HepG2 (cell line): Measurements from ENCODE around the gene TMEM131. TPM values are rescaled to one million over a fixed set of nuclear protein-coding genes. Genes with fewer than 3 reads are reported as not detected.

Source experiments
- ATAC-seq: fragments of 200-7000 bp; cut with Tn5 transposase; 3 replicates; pipeline ENCODE4 v1.9.1; 2020; ENCODE audit warnings: mild to moderate bottlenecking, moderate library complexity
- BruUV-seq: library from RNA; stranded (reverse); fragments of 400-500 nt; replicated peaks from 2 replicates; lab custom pipeline; 2021; lab: Mats Ljungman, UMichigan
- CTCF ChIA-PET: fragments of 300-600 bp; formaldehyde crosslinking; extraction: SDS; loops from one replicate; lab custom pipeline; 2021; ENCODE audit warnings: low total read pairs, inconsistent platforms, low intra/inter-chr PET ratio; lab: Yijun Ruan, JAX
- POLR2A ChIA-PET: fragments of 350-600 bp; sonication (Branson Sonifier 250); formaldehyde crosslinking; loops from one replicate; lab custom pipeline; 2020; ENCODE audit warnings: antibody characterized with exemption, inconsistent platforms; lab: Yijun Ruan, JAX
- DNase-seq: peaks from one replicate; pipeline ENCODE4 v3.0.0-alpha.2; 2015; ENCODE audit warnings: low spot score
- FAIRE-seq: peaks from 3 replicates; lab custom pipeline; 2011; peaks lifted over from hg19 to GRCh38; lab: Jason Lieb, UNC
- H2AFZ ChIP-seq: one replicate; pipeline ENCODE4 v1.6.1; 2011; ENCODE audit warnings: low read length, inconsistent platforms
- H3K27ac ChIP-seq: fragments of 300-600 bp; 3 replicates; pipeline ENCODE4 v1.8.0; 2011; ENCODE audit warnings: mixed run types, mild to moderate bottlenecking, mixed read lengths, low read length, inconsistent platforms; ENCODE audit not compliant: insufficient read depth; ENCODE audit errors: extremely low read length
- H3K27me3 ChIP-seq, 2 experiments: fragments of 200-600 bp in 1 of 2; 2 replicates in 1 of 2; 3 replicates in 1 of 2; pipeline versions ENCODE4 v1.6.0 to v1.8.0; 2011; ENCODE audit warnings: low read length in 2 of 2, mild to moderate bottlenecking in 2 of 2, moderate library complexity in 2 of 2, inconsistent platforms in 1 of 2; ENCODE audit not compliant: insufficient read depth in 2 of 2, control insufficient read depth in 1 of 2
- H3K36me3 ChIP-seq, 2 experiments: fragments of 200-600 bp in 1 of 2; replicated peaks in 1 of 2; 2 replicates in 1 of 2; 3 replicates in 1 of 2; pipeline versions ENCODE4 v1.5.1 to v1.8.0; 2011; ENCODE audit warnings: low read length in 2 of 2, inconsistent platforms in 1 of 2; ENCODE audit not compliant: insufficient read depth in 2 of 2, control insufficient read depth in 1 of 2
- H3K4me1 ChIP-seq: 2 replicates; pipeline ENCODE4 v1.5.1; 2012; ENCODE audit warnings: low read length, inconsistent platforms; ENCODE audit not compliant: insufficient read depth
- H3K4me2 ChIP-seq: 2 replicates; pipeline ENCODE4 v1.6.0; 2011; ENCODE audit warnings: low read depth, low read length, inconsistent platforms
- H3K4me3 ChIP-seq, 3 experiments: fragments of 200-600 bp in 1 of 3; sonication (generic), shearing (Covaris generic) in 1 of 3; replicated peaks in 1 of 3; 2 replicates each; pipeline ENCODE4 v1.5.1; 2011 to 2016; ENCODE audit warnings: low read length in 3 of 3, inconsistent platforms in 2 of 3, low read depth in 2 of 3, mild to moderate bottlenecking in 2 of 3, control low read depth in 1 of 3, mixed read lengths in 1 of 3; ENCODE audit not compliant: insufficient read depth in 1 of 3
- H3K79me2 ChIP-seq: one replicate; pipeline ENCODE4 v1.6.1; 2011; ENCODE audit warnings: low read length, inconsistent platforms; ENCODE audit not compliant: insufficient read depth
- H3K9ac ChIP-seq: 2 replicates; pipeline ENCODE4 v1.6.0; 2011; ENCODE audit warnings: mild to moderate bottlenecking, low read depth, low read length, inconsistent platforms; ENCODE audit not compliant: insufficient read depth
- H3K9me3 ChIP-seq: 2 replicates; pipeline ENCODE4 v1.5.1; 2012; ENCODE audit warnings: mild to moderate bottlenecking, low read length
- H4K20me1 ChIP-seq: 2 replicates; pipeline ENCODE4 v1.6.0; 2011; ENCODE audit warnings: inconsistent platforms, mild to moderate bottlenecking, low read length, moderate library complexity; ENCODE audit not compliant: insufficient read depth
- CC2D1A ChIP-seq: sonication (generic); formaldehyde crosslinking; IDR thresholded peaks from 2 replicates; pipeline ENCODE4 v1.8.1; 2023; ENCODE audit warnings: mild to moderate bottlenecking, missing genetic modification reagents
- EP300 ChIP-seq, 3 experiments: sonication (generic) in 1 of 3; formaldehyde crosslinking in 1 of 3; IDR thresholded peaks; 2 replicates each; pipeline versions ENCODE4 v1.5.1 to v1.6.1; 2011 to 2020; ENCODE audit warnings: low read depth in 2 of 3, low read length in 2 of 3, borderline replicate concordance in 1 of 3, improper control_type of control experiment in 1 of 3, mild to moderate bottlenecking in 1 of 3, missing genetic modification reagents in 1 of 3, moderate library complexity in 1 of 3
- ESRRA ChIP-seq: sonication (generic); formaldehyde crosslinking; IDR thresholded peaks from 2 replicates; pipeline ENCODE4 v1.5.1; 2020; ENCODE audit warnings: mild to moderate bottlenecking, low read depth, missing genetic modification reagents
- HCFC1 ChIP-seq: fragments of 150-350 bp; IDR thresholded peaks from 2 replicates; pipeline ENCODE4 v1.6.1; 2014; ENCODE audit warnings: low read depth, low read length
- MTF1 ChIP-seq: sonication (generic); formaldehyde crosslinking; IDR thresholded peaks from 2 replicates; pipeline ENCODE4 v1.5.0; 2020; ENCODE audit warnings: missing genetic modification reagents
- NFYB ChIP-seq: sonication (generic); formaldehyde crosslinking; IDR thresholded peaks from 2 replicates; pipeline ENCODE4 v1.4.0; 2020; ENCODE audit warnings: missing genetic modification reagents
- TAF15 ChIP-seq: fragments of 200-400 bp; formaldehyde crosslinking; IDR thresholded peaks from one replicate; pipeline ENCODE4 v1.6.1; 2018; ENCODE audit warnings: mild to moderate bottlenecking, low read depth, low read length; ENCODE audit not compliant: poor library complexity, severe bottlenecking
- ZFY ChIP-seq: sonication (generic); formaldehyde crosslinking; IDR thresholded peaks from 2 replicates; pipeline ENCODE4 v1.4.0; 2020; ENCODE audit warnings: missing genetic modification reagents
- ZNF205 ChIP-seq: IDR thresholded peaks from 2 replicates; pipeline ENCODE4 v1.6.1; 2018; ENCODE audit warnings: missing biosample characterization, missing genetic modification reagents
- ZNF354B ChIP-seq: sonication (generic); formaldehyde crosslinking; IDR thresholded peaks from 2 replicates; pipeline ENCODE4 v1.8.0; 2022; ENCODE audit warnings: mild to moderate bottlenecking, missing genetic modification reagents
- ZNF569 ChIP-seq: sonication (generic); formaldehyde crosslinking; IDR thresholded peaks from 2 replicates; pipeline ENCODE4 v1.5.0; 2020; ENCODE audit warnings: mild to moderate bottlenecking, missing genetic modification reagents, moderate library complexity, borderline replicate concordance
- ZNF615 ChIP-seq: sonication (generic); formaldehyde crosslinking; IDR thresholded peaks from 2 replicates; pipeline ENCODE4 v1.5.0; 2020; ENCODE audit warnings: mild to moderate bottlenecking, missing genetic modification reagents, borderline replicate concordance
- ZNF792 ChIP-seq: IDR thresholded peaks from 2 replicates; pipeline ENCODE4 v1.6.1; 2016
- ZSCAN25 ChIP-seq: sonication (generic); formaldehyde crosslinking; IDR thresholded peaks from 2 replicates; pipeline ENCODE4 v1.8.0; 2022; ENCODE audit warnings: mild to moderate bottlenecking, missing genetic modification reagents
- ZSCAN9 ChIP-seq: IDR thresholded peaks from 2 replicates; pipeline ENCODE4 v1.6.1; 2016; ENCODE audit warnings: borderline replicate concordance
- WGBS: methylation state at CpG from one replicate; pipeline ENCODE4 v1.1.6; 2017; ENCODE audit warnings: low lambda C conversion rate; 5-methylcytosine and 5-hydroxymethylcytosine counted together
- in situ Hi-C: cut with HindIII; loops from 2 replicates; pipeline ENCODE4 v1.10.0; 2017; ENCODE audit warnings: low pct_unique_long_range_greater_than_20kb; ENCODE audit not compliant: extremely low pct_ligation_motif_present
- intact Hi-C: fragments of 100-400 bp; cut with micrococcal nuclease; formaldehyde crosslinking; loops from one replicate; pipeline ENCODE4 v1.10.0; 2022; ENCODE audit not compliant: unreplicated experiment
- polyA plus RNA-seq, 8 experiments: library from polyadenylated mRNA; depleted of rRNA in 3 of 8; stranded (reverse) in 7 of 8; unstranded in 1 of 8; fragments of >200 nt; fragmentation: Illumina TruSeq in 4 of 8; extraction: Trizol in 4 of 8; gene quantifications; 2 replicates each; pipeline versions ENCODE4 v1.2.1 to v1.2.3, GENCODE V29; 2011 to 2016; ENCODE audit warnings: low read depth in 4 of 8, missing spikeins in 1 of 8, mixed read lengths in 1 of 8; ENCODE audit not compliant: insufficient read depth in 1 of 8
- total RNA-seq, 5 experiments: library from RNA; depleted of rRNA; stranded (reverse); fragments of >200 nt; fragmentation: Illumina TruSeq; extraction: Trizol; gene quantifications; 2 replicates each; pipeline ENCODE4 v1.2.3, GENCODE V29; 2016; ENCODE audit warnings: low read depth in 1 of 5
- TF ChIP-seq, protein P1 (sequence below): sonication (generic); formaldehyde crosslinking; IDR thresholded peaks from 2 replicates; pipeline ENCODE4 v1.8.0; 2022; ENCODE audit warnings: missing genetic modification reagents, mild to moderate bottlenecking, moderate library complexity, borderline replicate concordance
- TF ChIP-seq, protein P2 (sequence below): sonication (generic); formaldehyde crosslinking; IDR thresholded peaks from 2 replicates; pipeline ENCODE4 v1.8.1; 2023; ENCODE audit warnings: missing genetic modification reagents, inconsistent platforms, borderline replicate concordance
- TF ChIP-seq, protein P3 (sequence below), 2 experiments: sonication (generic) in 1 of 2; formaldehyde crosslinking in 1 of 2; IDR thresholded peaks; 2 replicates each; pipeline versions ENCODE4 v1.5.1 to v1.6.1; 2011 to 2020; ENCODE audit warnings: borderline replicate concordance in 1 of 2, low read depth in 1 of 2, low read length in 1 of 2, mild to moderate bottlenecking in 1 of 2, missing genetic modification reagents in 1 of 2, moderate library complexity in 1 of 2

TMEM131 gene
- total and polyA plus RNA-seq, 2 of the 13 experiments (the other 11 are each of a cell fraction or from before 2014, with no cell fraction given) = 17.9 to 19.5 TPM

DNA sequence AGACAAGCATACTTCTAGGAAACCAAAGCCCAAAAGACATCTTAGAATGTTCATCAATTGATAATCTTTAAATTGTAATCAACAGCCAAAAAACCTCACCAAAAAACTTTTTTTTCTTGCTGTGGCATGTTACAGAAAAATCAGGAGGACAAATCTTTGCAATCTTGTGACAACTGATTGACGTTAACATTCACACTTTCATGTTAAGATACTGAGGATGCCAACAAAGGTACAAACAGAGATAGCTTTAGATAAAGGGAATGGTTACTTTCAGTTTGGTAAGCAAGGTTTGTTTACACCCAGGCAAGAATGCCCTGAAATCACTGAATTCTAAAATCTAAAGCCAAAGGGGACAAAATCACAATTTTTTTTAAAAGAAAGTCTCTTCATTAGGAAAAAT lies 190.0 kb downstream of the TMEM131 start:
- H3K27ac ChIP-seq = no peak overlapping the region
- no peaks in the 10 kb centered on the region for H3K79me2 ChIP-seq
- CTCF ChIA-PET = interaction anchor here (3.0 to 3.7 kb wide), 2 partner anchors 464 to 579 kb away, joined by 14 to 31 read pairs; no protein-coding TSS in a partner anchor
- DNase-seq = no peak
- H3K9ac ChIP-seq = no peak overlapping the region
- no peaks in the 10 kb centered on the region for H4K20me1 ChIP-seq
- no peak overlapping the region for H3K4me2 ChIP-seq
- WGBS = 98% methylated on average over 1 of the region's 1 CpG
- H2AFZ ChIP-seq = no peak overlapping the region
- H3K4me1 ChIP-seq = no peaks in the 10 kb centered on the region
- intact Hi-C loops (loop anchor here (1.0 to 2.0 kb wide), 3 partner anchors 189 to 580 kb away; partner anchors contain the start of gene TMEM131), in situ Hi-C loops (loop anchor here (5.0 to 10.0 kb wide), 3 partner anchors 349 to 577 kb away; no protein-coding TSS in a partner anchor)
- POLR2A ChIA-PET = no interaction called here
- FAIRE-seq = no peak
- no peak overlapping the region for H3K4me3 ChIP-seq
- no peaks in the 10 kb centered on the region for H3K9me3 ChIP-seq
- no TSS peak for BruUV-seq
- peaks cover 13 to 64% of the 10 kb centered on the region in 2 experiments for H3K36me3 ChIP-seq
- H3K27me3 ChIP-seq = no peaks in the 10 kb centered on the region
- no peak for ATAC-seq
- TF ChIP-seq, protein P1, sequence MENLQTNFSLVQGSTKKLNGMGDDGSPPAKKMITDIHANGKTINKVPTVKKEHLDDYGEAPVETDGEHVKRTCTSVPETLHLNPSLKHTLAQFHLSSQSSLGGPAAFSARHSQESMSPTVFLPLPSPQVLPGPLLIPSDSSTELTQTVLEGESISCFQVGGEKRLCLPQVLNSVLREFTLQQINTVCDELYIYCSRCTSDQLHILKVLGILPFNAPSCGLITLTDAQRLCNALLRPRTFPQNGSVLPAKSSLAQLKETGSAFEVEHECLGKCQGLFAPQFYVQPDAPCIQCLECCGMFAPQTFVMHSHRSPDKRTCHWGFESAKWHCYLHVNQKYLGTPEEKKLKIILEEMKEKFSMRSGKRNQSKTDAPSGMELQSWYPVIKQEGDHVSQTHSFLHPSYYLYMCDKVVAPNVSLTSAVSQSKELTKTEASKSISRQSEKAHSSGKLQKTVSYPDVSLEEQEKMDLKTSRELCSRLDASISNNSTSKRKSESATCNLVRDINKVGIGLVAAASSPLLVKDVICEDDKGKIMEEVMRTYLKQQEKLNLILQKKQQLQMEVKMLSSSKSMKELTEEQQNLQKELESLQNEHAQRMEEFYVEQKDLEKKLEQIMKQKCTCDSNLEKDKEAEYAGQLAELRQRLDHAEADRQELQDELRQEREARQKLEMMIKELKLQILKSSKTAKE (CRISPR knock-in tag) = no peak
- TF ChIP-seq ZNF205 (CRISPR knock-in tag) (no peak), ZNF354B (no peak), MTF1 (no peak), TAF15 (no peak), NFYB (CRISPR knock-in tag) (no peak), HCFC1 (no peak), EP300 (IDR thresholded peaks at IDR 0.05; ENCODE audit: low read depth in 2 of 2, low read length in 2 of 2) (no peak), EP300 (CRISPR knock-in tag; IDR thresholded peaks at IDR 0.05; ENCODE audit: borderline replicate concordance) (no peak), CC2D1A (CRISPR knock-in tag) (no peak), ZNF569 (CRISPR knock-in tag) (no peak), ZNF792 (CRISPR knock-in tag) (no peak), ZNF615 (CRISPR knock-in tag) (no peak), ESRRA (no peak), ZSCAN9 (no peak), ZFY (CRISPR knock-in tag) (no peak), ZSCAN25 (CRISPR knock-in tag) (no peak)
- TF ChIP-seq, protein P2, sequence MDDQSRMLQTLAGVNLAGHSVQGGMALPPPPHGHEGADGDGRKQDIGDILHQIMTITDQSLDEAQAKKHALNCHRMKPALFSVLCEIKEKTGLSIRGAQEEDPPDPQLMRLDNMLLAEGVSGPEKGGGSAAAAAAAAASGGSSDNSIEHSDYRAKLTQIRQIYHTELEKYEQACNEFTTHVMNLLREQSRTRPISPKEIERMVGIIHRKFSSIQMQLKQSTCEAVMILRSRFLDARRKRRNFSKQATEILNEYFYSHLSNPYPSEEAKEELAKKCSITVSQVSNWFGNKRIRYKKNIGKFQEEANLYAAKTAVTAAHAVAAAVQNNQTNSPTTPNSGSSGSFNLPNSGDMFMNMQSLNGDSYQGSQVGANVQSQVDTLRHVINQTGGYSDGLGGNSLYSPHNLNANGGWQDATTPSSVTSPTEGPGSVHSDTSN (CRISPR knock-in tag) = no peak
- TF ChIP-seq, protein P3, sequence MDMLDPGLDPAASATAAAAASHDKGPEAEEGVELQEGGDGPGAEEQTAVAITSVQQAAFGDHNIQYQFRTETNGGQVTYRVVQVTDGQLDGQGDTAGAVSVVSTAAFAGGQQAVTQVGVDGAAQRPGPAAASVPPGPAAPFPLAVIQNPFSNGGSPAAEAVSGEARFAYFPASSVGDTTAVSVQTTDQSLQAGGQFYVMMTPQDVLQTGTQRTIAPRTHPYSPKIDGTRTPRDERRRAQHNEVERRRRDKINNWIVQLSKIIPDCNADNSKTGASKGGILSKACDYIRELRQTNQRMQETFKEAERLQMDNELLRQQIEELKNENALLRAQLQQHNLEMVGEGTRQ (IDR thresholded peaks at IDR 0.05; ENCODE audit: low read depth, low read length) = no peak
- TF ChIP-seq, protein P3 (CRISPR knock-in tag; IDR thresholded peaks at IDR 0.05; ENCODE audit: borderline replicate concordance) = no peak
